COLO668 (cell line): Measurements from ENCODE around the gene MYZAP.

Experiments used
- DNase-seq: peaks from one replicate; lab custom pipeline; 2025; ENCODE audit not compliant: unreplicated experiment; lab: John Stamatoyannopoulos, UW

The MYZAP gene

GRCh38 chr15:57562196-57562769 is 29.4 kb upstream of the MYZAP start:
- no peak for DNase-seq

DNA sequence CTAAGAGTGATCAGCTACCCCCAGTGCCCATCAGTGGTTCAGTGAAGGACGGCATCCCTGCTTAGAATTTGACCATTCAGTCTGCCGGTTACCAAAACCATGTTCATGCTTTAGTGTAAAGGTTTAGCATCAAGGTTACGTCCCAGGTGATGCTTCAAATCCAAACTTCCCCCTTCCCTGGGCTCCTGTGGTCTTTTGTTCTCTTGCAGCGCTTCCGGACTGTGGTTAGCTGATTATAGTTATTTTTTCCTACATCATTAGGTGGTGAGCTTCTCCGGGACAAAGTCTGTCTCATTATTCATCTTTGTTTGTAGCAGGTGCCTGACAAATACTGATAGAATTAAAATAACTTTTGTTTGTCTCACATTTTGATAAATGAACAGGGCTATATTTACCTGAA is 28.3 kb upstream of the MYZAP start:
- no peak for DNase-seq

GRCh38 chr15:57565311-57565710 is 26.4 kb upstream of the MYZAP start:
- peak; percentile 77 for DNase-seq

DNA sequence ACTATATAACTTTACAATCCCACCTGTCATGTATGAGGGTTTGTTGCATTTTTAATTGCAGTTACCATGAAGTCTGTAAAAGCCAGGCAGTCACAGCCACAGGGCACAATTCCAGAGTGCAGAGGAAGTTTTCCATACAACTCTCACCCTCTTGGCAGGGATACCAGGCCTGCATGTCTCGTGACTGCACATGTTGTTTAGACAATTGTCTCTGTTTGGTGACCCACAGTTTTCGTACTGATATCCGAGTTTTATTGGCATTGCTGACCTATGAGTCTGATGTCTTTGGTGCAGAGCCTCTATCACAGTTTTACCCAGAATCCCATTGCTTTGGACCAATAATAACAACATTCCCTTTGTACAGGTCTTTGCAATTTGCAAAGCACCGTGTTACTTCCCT is 24.9 kb upstream of the MYZAP start:
- DNase-seq: no peak

GRCh38 chr15:57567891-57568290 is 23.8 kb upstream of the MYZAP start:
- DNase-seq: no peak

DNA sequence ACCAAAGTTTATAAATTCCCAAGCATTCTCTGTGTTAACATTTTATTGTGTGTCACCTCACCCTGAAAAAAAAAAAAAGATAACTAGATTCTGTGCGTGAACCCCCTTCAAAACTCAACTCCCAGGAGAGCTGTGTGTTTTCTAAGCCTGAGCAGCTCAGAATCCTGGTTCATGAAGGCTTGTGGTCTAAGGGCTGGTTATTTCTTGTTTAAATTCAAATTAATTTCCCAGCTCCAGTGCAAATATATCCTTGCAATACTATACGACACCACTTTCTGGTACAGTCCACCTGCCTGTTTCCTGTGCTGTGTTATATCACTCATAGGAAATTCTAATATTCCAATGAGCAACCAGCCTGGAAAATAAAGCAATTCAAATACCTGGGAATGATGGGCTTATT is 23.4 kb upstream of the MYZAP start:
- no peak for DNase-seq

- DNase-seq: no peak
Observed at GRCh38 chr15:57570340-57570739, 21.4 kb upstream of the MYZAP start.

GRCh38 chr15:57570994-57571393 is 20.7 kb upstream of the MYZAP start:
- DNase-seq: no peak

DNA sequence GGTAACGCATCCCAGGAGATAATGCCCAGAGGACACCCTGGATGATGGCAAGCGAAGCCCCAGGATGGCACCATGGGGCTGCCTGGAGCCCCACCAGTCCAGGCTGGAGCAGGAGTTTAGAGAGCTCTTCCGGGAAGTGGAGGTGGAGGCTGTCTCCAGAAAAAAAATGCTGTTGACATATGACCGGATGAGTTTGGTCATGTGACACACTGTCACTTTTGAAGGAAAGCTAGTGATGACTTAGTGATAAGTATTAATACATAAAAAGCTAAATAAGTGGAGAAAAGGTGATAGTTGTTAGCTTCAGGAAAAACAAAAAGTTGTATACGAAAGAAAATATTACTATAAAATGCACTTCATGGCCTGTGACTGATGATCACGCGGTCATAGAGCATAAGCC is 20.0 kb upstream of the MYZAP start:
- DNase-seq: no peak

DNA sequence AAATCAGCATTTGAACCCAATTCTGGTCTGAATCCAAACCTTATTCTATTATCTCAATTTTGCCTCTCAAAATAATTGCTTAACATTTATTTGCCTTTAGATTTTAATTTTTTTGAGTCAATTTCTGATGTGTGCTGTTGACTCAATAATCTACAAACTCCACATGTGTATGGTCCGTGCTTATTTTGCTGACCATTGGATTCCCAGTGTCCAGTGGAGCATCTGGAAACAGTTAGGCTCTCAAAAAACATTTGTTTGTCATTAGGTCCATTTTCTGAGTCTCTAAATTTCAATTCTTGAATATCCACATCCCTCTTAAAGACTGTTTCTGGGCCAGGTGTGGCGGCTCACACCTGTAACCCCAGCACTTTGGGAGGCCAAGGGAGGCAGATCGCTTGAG is 19.2 kb upstream of the MYZAP start:
- DNase-seq: no peak

GRCh38 chr15:57573151-57573550 is 18.6 kb upstream of the MYZAP start:
- no peak for DNase-seq

GRCh38 chr15:57575363-57575762 is 16.3 kb upstream of the MYZAP start:
- no peak for DNase-seq

DNA sequence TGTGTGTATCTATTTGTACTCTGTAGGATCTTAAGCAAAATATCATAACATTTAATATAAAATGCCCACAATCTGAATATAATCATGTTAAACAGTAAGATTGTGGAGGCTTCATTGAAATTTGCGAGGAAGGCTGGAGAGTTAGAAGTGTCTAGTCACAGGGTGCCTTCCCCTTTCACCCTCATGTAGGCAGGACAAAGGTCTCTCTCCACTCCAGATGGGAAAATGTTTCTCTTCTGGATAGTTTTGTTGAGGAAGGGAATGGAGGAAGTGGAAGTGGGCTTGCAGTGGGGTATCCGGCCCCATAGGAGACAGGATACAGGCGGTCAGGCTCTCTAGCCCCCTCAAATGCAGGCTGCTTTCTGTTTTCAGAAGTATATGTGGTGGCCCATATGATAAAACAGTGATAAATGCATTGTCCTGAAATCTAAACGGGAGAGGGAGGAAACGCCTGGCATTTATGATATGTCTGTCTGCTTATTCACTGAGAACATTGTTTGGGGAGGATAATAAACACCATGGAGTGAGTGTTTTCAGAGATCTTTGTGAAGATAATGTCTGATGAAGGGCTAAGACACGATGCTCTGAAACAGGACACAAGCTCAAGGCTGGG is 13.3 kb upstream of the MYZAP start:
- DNase-seq: no peak

GRCh38 chr15:57580428-57580827 is 11.3 kb upstream of the MYZAP start:
- DNase-seq: no peak

DNA sequence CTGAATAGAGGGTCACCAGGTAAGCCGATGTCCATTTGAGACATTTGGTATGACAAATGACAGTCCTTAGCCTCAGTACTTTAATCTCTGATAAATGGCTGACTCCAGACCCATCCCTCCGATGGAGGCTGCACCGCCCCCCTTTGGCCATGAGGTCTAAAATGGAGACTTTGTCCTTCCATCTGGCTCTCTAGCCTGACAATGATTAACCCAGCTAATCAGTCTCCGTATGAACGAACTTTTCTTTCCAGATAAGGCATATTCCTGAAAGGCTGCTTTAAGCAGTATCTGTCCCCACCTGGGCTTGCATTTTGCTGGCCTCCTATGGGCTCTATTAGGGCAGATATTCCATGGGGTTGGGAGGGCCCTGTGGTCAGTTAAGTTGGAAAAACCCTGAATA is 10.8 kb upstream of the MYZAP start:
- no peak for DNase-seq

GRCh38 chr15:57582090-57582489 is 9.6 kb upstream of the MYZAP start:
- DNase-seq: no peak

GRCh38 chr15:57583282-57583681 is 8.4 kb upstream of the MYZAP start:
- no peak for DNase-seq

DNA sequence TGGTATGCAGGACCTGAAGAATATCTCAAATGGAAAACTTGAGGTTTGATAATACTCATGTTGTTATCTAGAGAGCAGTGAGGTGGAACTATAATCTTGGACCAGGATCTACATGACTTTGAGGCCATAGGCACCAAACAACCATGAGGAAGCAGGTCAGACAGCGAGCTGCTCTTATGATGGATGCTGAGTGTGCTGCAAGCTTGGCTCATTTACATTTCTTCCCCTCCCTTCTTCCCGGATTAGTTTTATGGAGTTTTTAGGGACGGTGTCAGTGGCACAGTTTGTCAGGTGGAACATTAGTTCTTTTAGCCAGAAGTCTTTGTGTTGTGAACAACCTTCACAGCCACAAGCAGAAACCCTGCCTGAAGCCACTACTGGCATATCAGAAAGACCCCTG is 8.0 kb upstream of the MYZAP start:
- no peak for DNase-seq

DNA sequence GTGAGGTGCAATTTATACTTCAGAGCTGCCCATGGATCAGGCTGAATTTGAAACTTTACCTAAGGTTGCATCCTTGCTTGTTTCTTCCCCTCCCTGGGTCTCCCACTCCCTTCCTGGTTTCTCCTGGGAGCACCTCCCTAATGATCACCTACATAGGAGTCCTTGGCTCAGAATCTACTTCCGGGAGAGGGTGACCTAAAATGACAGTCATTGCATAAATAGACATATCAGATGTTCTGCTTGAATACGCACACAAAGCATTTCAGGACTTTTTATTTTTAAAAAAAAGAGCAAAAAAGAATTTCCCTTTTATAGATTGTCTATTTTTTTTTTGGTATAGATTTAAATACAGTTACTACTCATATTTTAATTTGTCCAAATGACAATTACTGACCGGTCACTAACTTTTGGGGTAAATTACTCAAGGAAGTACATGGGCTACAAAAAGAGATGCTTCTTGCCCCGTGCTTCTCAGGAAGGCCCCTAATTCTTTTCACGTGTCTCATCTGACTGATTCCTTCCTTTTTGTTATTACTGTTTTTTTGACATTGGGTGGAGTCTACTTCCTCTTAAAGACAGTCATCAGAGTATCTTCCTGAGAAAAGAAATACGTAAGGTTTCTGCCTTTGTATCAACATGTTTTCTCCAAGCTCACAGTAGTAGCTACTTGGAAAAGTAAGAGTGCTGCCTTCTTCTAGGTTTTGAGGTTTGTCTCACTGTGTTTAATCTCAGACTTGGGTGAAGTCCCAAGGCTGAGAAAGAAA is 4.9 kb upstream of the MYZAP start:
- DNase-seq: no peak

DNA sequence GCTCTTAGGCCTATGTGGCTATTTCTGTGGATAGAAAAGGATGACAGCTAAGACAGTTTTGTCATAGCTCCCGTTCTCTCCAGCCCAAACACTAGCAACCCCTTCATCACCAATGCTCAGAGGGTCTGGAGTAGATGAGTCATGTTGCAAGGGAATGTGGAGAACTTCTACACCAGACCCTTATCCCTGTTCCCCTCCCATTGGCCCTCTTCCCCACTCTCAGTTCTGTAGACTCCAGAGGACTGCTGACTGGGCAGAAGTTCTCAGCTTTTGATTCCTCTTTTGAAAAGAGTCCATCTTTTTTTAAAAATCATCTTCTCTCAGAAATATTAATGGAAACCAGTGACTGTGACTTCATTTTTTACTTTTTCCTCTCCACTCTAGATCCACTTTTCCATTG is 2.4 kb upstream of the MYZAP start:
- no peak for DNase-seq

DNA sequence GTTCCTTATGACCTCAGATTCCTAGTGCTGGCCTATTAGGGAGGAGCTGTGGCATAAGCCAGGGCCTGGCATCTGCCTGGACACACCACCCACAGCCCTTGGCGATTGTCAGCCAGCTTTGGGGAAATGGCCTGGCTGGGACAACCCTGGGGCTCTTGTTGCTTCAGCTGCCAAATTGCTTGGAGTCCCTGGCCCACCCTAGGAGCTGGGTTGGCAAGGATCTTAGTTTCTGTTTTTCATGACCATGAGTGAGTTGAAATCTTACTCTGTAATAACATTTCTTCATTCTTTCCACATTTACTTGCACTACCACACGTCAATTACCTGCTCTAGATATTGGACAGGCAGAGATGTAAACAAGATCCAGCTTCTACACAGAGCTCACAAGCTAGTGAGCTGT is 1.9 kb upstream of the MYZAP start:
- DNase-seq: no peak

DNA sequence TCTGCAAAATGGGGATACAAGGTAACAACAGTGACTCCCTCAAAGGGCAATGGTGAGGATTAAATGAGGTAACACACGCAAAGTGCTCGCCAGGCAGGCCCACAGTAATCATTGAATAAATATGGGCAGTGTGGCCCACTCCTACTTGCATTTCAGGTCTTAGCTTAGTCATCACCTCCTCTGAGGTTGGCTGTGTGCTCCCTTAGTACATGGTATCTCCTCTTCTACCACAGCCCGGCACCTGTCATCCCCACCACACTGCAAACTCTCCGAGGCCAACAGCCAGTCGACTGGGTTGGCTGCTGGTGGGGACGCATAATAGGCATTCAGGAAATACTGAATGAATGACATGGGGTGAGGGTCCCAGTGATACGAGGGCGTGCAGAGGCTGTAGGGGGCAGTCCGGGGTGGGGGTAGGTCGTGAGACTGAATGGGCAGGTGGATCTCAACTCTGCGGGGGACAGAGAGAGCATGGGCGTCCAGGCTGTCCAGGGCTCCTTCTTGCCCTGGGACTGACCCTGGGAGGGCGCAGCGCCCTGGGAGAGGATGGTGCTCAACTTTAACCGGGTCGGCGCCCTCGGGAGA is 375 bp upstream of the MYZAP start:
- DNase-seq: no peak
